22Rv1 (cell line): ENCODE results near the gene NSMCE1.

Source experiments
- H3K27ac ChIP-seq: fragments of 450-650 bp; 2 replicates; pipeline ENCODE4 v1.5.1; 2017
- ZFX ChIP-seq: fragments of 450-650 bp; IDR thresholded peaks from 2 replicates; pipeline ENCODE4 v1.6.1; 2017; ENCODE audit warnings: antibody characterized with exemption, borderline replicate concordance
- TF ChIP-seq, protein P1 (sequence below): fragments of 450-650 bp; IDR thresholded peaks from 2 replicates; pipeline ENCODE4 v1.5.1; 2017; ENCODE audit warnings: mild to moderate bottlenecking

Gene NSMCE1

GRCh38 chr16:27244363-27244755 lies 24.2 kb downstream of the NSMCE1 start:
- no peak overlapping the region for H3K27ac ChIP-seq

DNA sequence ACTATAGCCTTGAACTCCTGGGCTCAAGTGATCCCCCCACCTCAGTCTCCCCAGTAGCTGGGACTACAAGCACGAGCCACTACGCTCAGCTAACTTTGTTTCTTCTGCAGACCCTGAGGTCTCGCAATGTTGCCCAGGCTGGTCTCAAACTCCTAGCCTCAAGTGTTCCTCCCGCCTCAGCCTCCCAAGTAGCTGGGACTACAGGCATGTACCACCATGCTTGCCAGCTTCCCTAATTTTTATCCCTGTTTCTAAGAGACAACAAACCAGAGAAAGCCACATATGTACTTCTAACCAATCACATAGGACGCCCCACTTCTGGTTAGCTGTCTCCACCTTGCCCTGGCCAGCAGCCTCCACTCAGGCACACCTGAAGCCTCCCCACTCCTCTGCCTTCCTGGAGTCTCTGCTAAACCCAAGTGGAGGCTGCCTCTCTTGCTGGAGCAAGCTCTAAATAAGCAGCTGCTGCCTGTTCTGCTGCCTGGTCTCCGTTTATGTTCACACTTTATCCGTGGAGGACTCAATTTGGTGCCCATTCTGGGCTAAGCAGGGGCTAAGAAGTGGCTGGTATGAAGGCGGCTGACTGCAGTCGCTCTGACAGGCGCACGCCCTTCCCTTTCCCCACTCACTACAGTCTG lies 24.7 kb downstream of the NSMCE1 start:
- no peak overlapping the region for H3K27ac ChIP-seq
- TF ChIP-seq, protein P1, sequence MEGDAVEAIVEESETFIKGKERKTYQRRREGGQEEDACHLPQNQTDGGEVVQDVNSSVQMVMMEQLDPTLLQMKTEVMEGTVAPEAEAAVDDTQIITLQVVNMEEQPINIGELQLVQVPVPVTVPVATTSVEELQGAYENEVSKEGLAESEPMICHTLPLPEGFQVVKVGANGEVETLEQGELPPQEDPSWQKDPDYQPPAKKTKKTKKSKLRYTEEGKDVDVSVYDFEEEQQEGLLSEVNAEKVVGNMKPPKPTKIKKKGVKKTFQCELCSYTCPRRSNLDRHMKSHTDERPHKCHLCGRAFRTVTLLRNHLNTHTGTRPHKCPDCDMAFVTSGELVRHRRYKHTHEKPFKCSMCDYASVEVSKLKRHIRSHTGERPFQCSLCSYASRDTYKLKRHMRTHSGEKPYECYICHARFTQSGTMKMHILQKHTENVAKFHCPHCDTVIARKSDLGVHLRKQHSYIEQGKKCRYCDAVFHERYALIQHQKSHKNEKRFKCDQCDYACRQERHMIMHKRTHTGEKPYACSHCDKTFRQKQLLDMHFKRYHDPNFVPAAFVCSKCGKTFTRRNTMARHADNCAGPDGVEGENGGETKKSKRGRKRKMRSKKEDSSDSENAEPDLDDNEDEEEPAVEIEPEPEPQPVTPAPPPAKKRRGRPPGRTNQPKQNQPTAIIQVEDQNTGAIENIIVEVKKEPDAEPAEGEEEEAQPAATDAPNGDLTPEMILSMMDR: no peak
- TF ChIP-seq ZFX: no peak

More at GRCh38 chr16:27244363-27244755, 24.2 kb downstream of the NSMCE1 start:
- no peak for TF ChIP-seq ZFX
- TF ChIP-seq, protein P1: no peak

GRCh38 chr16:27242868-27243590 lies 25.5 kb downstream of the NSMCE1 start:
- TF ChIP-seq, protein P1: no peak
- TF ChIP-seq ZFX: no peak
- no peak overlapping the region for H3K27ac ChIP-seq

DNA sequence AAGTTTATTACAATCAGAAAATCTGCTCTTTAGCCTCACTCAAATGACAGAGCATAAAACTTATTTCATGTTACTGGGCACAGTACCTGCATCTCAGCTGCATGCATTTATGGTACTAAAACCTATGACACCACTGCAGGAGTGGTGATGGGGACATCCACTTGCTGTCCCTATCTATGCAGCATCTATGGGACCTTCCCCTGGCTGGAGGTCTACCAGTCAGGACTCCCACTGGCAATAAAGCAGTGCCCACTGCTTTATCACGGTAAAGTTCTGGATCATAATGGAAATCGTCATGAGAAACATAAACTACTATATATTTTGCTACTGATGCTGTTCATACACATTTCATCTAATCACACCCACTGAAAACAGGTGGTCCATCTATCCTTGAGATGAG lies 26.2 kb downstream of the NSMCE1 start:
- no peak overlapping the region for H3K27ac ChIP-seq

DNA sequence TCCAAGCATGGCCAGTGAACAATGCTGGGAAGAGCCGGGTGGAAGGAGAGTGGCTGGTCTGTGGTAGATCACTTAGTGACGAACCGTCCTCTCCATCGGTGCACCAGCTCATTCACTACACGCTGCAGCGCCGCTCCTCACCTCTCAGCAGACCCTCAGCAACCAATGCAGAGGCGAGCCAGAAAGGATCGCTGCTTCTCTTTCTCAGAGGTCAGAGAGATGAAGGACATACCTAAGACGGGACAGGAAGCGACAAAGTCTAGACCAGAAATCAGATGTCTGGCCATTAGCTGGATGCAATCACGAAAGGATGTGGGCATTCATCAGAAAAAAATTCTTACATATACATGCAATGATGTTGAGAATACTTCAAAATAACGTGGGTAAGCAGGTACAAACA lies 26.9 kb downstream of the NSMCE1 start:
- H3K27ac ChIP-seq: no peak overlapping the region
- TF ChIP-seq, protein P1: no peak
- no peak for TF ChIP-seq ZFX

More for the DNA sequence above, 26.2 kb downstream of the NSMCE1 start:
- no peak for TF ChIP-seq ZFX
- TF ChIP-seq, protein P1: no peak

DNA sequence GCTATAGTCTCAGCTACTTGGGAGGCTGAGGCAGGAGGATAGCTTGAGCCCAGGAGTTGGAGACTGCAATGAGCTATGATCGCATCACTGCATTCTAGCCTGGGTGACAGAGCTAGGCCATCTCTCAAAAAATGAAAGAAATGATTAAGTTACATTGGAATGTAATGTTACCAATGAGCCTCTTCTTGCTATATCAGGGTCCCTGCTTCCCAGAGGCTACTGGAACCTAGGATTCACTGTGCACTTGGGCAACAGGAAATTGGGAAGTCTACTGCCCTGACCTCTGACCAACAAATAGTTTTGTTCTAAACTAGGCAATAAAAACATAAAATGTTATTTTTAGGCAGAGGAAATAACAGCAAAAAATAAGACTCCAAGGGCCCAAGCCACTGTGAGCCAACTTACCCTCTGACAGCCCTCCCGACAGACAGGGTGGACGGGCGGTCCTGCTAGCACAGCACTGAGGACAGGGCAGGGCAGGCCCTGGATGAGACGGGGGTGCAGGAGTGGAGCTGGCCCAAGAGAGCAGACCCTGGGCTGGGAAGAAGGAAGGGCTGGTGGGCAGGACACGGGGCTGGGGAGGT lies 27.5 kb downstream of the NSMCE1 start:
- no peak overlapping the region for H3K27ac ChIP-seq
- TF ChIP-seq, protein P1: no peak
- TF ChIP-seq ZFX: no peak
